ENCODE data around the gene SH3GL1.
A peak's percentile ranks its signal among the peaks of the same experiment; 100 is the strongest.

The SH3GL1 gene, protein sequence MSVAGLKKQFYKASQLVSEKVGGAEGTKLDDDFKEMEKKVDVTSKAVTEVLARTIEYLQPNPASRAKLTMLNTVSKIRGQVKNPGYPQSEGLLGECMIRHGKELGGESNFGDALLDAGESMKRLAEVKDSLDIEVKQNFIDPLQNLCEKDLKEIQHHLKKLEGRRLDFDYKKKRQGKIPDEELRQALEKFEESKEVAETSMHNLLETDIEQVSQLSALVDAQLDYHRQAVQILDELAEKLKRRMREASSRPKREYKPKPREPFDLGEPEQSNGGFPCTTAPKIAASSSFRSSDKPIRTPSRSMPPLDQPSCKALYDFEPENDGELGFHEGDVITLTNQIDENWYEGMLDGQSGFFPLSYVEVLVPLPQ

GRCh38 chr19:4400135-4400936 is at the start of gene SH3GL1:
Gene SH3GL1, minus strand, starts transcription at chr19:4400547. Its CDS starts 179 bp downstream, at chr19:4400368.
- H3K9me3 Mint-ChIP-seq, result no peaks in the 10 kb centered on the region
- no peaks in the 10 kb centered on the region for H3K27me3 Mint-ChIP-seq
- peaks cover 63% of the 10 kb centered on the region for H3K4me1 Mint-ChIP-seq (ENCODE audit: low read depth)
- peak within 1 kb of the TSS; percentile 93 for H3K27ac Mint-ChIP-seq
- intact Hi-C loops (cut with micrococcal nuclease), result loop anchor here (1.0 to 5.0 kb wide), 2 partner anchors 31 to 72 kb away; partner anchors contain the start of gene HDGFL2
- H3K4me3 Mint-ChIP-seq, result peak within 1 kb of the TSS; percentile 96
- peaks cover 45% of the 10 kb centered on the region for H3K36me3 Mint-ChIP-seq (ENCODE audit: low read depth)

GRCh38 chr19:4449639-4450028 is 49.3 kb upstream of the SH3GL1 start:
- H3K9me3 Mint-ChIP-seq, result no peaks in the 10 kb centered on the region
- H3K27ac Mint-ChIP-seq, result no peak overlapping the region
- peaks cover 25% of the 10 kb centered on the region for H3K4me1 Mint-ChIP-seq (ENCODE audit: low read depth)
- H3K27me3 Mint-ChIP-seq, result no peaks in the 10 kb centered on the region
- intact Hi-C loops (cut with micrococcal nuclease), result no loop called here
- H3K4me3 Mint-ChIP-seq, result no peak overlapping the region
- H3K36me3 Mint-ChIP-seq (ENCODE audit: low read depth), result peaks cover 100% of the 10 kb centered on the region

DNA sequence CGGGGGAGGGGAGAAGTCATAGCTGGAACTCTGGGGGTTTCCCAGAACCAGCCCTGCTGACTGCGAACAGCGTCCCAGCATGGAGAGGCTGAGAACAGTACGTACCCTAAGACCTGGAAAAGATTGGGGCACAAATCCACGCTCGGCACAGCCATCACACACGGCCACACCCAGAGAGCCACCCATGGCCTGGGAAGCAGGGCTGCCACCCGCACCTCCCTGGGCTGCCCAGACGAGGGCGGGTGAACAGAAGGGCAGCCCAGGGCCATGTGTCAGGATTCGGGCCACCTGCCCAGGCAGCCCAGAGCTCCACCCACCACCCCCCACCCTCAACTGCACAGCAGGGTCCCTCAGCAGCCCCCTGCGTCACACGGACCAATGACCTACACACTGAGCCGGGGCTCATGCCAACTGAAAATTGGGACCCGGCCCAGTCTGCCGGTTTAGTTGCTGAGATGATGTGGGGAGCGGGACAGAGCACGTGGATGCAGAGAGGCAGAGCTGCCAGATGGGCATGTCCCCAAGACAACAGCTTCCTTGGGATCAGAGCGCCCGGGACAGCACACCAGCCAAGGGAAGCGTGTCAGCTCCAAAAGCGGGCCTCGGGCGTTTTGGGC is 48.8 kb upstream of the SH3GL1 start:
- Mint-ChIP-seq H3K27ac (no peak overlapping the region), H3K36me3 (ENCODE audit: low read depth) (peaks cover 100% of the 10 kb centered on the region), H3K4me3 (no peak overlapping the region), H3K4me1 (ENCODE audit: low read depth) (peaks cover 22% of the 10 kb centered on the region), H3K27me3 (no peaks in the 10 kb centered on the region), H3K9me3 (no peaks in the 10 kb centered on the region)
- intact Hi-C loops (cut with micrococcal nuclease), result no loop called here

GRCh38 chr19:4448147-4448985 is 48.0 kb upstream of the SH3GL1 start:
- H3K36me3 Mint-ChIP-seq (ENCODE audit: low read depth), result peaks cover 100% of the 10 kb centered on the region
- intact Hi-C loops (cut with micrococcal nuclease), result no loop called here
- no peak overlapping the region for H3K4me3 Mint-ChIP-seq
- H3K27ac Mint-ChIP-seq, result no peak overlapping the region
- peaks cover 14% of the 10 kb centered on the region for H3K4me1 Mint-ChIP-seq (ENCODE audit: low read depth)
- no peaks in the 10 kb centered on the region for H3K9me3 Mint-ChIP-seq
- H3K27me3 Mint-ChIP-seq, result no peaks in the 10 kb centered on the region

DNA sequence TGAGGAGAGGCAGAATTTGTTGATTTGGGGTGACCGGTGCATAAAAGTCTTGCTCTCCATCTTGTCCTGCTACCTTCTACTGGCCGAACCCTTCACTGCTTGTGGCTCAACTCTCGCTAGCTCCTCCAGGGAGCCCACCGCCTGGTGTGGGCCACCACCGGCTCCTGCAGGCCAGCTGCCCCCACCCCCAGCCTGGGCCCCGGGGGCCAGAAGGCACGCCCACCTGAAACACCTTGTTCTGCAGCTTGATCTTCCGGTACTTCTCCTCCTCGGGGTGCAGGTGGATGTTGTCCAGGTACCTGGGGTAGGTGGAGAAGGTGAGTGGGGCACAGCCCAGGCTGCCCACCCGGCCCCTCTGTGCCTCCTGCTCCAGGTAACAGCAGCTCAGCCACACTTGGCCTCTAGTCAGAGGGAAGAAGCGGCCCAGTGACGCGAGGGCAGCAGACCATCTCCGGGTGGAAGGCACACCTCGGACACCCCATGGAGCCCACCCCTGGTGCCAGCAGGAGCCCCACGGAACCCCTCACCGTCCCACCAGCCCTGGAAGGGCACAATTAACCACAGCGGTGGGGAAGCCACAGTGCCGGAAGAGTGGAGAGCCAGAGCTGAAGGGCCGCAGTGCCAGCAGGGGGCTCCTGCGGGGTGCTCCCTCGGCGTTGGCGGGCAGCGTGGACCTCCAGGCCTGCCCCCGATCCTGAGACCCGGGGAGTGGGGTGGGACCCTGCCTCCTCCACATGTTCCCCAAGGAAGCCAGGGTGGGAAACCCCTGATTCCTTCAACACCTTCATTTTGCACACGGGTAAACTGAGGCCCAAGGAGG is 47.2 kb upstream of the SH3GL1 start:
- peaks cover 95% of the 10 kb centered on the region for H3K36me3 Mint-ChIP-seq (ENCODE audit: low read depth)
- intact Hi-C loops (cut with micrococcal nuclease), result no loop called here
- H3K27me3 Mint-ChIP-seq, result no peaks in the 10 kb centered on the region
- no peak overlapping the region for H3K4me3 Mint-ChIP-seq
- H3K27ac Mint-ChIP-seq, result no peak overlapping the region
- H3K9me3 Mint-ChIP-seq, result no peaks in the 10 kb centered on the region
- peaks cover 11% of the 10 kb centered on the region for H3K4me1 Mint-ChIP-seq (ENCODE audit: low read depth)

- no peaks in the 10 kb centered on the region for H3K27me3 Mint-ChIP-seq
- H3K36me3 Mint-ChIP-seq (ENCODE audit: low read depth), result peaks cover 93% of the 10 kb centered on the region
- intact Hi-C loops (cut with micrococcal nuclease), result no loop called here
- no peak overlapping the region for H3K4me3 Mint-ChIP-seq
- peaks cover 12% of the 10 kb centered on the region for H3K4me1 Mint-ChIP-seq (ENCODE audit: low read depth)
- H3K27ac Mint-ChIP-seq, result no peak overlapping the region
- no peaks in the 10 kb centered on the region for H3K9me3 Mint-ChIP-seq
These were observed 46.4 kb upstream of the SH3GL1 start for GRCh38 chr19:4446704-4447200.

DNA sequence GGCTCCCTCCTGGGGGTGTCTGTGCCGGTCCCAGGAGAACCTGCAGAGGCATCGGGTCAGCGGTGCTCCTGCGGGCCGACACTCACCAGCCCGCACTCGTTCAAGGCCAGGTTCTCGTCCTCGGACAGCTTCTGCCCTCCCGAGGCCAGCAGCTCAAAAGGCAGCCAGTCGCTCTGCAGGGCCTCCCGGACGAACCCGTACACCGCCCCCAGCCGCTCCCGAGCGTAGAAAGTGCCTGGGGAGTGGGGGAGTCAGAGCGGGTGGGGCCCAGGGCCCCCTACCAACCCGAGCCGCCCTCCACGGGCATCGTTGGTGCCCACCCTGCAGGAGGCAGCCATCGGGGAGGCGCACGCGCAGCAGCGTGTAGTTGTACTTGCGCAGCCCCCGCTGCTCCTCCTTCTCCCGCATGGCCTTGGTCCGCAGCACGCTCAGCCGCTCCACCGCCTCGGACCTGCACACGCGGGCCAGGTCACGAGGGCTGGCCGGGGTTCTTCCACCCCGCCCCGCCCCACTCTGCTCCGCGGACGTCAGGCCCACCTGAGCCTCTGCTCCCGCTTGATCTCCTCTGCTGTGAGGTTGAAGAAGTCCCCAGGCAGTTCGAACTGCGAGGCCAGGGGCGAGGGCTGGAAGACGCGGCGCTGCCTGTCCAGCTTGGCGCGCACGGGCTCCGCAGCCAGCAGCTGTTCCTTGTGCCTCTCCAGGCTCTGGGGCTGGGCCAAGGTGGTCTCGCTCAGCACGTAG is 45.8 kb upstream of the SH3GL1 start:
- H3K9me3 Mint-ChIP-seq, result no peaks in the 10 kb centered on the region
- intact Hi-C loops (cut with micrococcal nuclease), result no loop called here
- no peak overlapping the region for H3K27ac Mint-ChIP-seq
- H3K36me3 Mint-ChIP-seq (ENCODE audit: low read depth), result peaks cover 87% of the 10 kb centered on the region
- peaks cover 12% of the 10 kb centered on the region for H3K4me1 Mint-ChIP-seq (ENCODE audit: low read depth)
- H3K27me3 Mint-ChIP-seq, result no peaks in the 10 kb centered on the region
- H3K4me3 Mint-ChIP-seq, result no peak overlapping the region

DNA sequence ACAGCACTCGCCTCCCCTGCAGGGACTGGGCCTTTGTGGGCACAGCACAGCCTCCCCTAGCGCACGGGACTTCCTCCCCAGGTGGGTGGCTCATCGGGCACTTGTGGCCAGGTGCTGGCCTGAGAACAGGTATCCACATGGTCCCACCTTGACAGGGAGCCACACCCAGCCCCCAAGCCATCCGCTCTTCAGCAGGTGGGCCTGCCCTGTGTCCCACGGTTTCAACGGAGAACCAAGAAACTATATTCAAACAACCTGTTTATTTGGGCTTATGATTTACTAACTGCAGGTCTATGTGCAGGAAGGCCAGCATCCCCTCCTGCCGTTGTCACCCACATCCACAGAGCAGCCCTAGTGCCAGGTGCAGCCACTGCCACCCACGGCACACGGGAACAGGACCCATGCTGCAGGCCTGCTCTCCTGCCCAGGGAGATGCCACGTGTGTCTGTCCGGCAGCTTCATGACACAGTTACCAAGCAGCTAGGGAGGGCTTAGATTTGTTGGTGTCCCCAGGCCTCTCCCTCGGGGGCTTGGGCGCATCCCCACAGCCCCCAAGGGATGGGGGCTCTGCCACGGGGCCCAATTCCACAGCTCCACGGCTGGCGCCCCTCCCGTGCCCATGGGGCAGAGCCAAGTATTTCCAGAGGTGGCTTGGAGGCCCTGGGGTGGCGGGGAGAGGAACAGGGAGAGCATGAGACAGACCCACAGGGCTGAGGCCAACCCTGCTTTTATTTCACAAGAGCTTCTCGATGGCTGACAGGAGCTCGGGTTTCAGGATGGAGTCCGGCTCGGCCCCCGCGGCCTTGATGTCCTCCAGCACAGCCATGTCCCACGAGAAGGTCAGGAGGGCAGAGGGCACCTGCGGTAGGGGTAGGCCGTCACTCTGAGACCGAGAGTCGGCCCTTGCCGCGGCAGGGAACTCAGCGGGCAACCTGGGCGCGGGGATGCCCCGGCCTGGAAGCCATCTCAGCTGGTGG is 44.7 kb upstream of the SH3GL1 start:
- Mint-ChIP-seq H3K9me3 (no peaks in the 10 kb centered on the region), H3K4me3 (no peak overlapping the region), H3K4me1 (ENCODE audit: low read depth) (peaks cover 12% of the 10 kb centered on the region), H3K27ac (no peak overlapping the region), H3K27me3 (no peaks in the 10 kb centered on the region), H3K36me3 (ENCODE audit: low read depth) (peaks cover 79% of the 10 kb centered on the region)
- intact Hi-C loops (cut with micrococcal nuclease), result no loop called here

DNA sequence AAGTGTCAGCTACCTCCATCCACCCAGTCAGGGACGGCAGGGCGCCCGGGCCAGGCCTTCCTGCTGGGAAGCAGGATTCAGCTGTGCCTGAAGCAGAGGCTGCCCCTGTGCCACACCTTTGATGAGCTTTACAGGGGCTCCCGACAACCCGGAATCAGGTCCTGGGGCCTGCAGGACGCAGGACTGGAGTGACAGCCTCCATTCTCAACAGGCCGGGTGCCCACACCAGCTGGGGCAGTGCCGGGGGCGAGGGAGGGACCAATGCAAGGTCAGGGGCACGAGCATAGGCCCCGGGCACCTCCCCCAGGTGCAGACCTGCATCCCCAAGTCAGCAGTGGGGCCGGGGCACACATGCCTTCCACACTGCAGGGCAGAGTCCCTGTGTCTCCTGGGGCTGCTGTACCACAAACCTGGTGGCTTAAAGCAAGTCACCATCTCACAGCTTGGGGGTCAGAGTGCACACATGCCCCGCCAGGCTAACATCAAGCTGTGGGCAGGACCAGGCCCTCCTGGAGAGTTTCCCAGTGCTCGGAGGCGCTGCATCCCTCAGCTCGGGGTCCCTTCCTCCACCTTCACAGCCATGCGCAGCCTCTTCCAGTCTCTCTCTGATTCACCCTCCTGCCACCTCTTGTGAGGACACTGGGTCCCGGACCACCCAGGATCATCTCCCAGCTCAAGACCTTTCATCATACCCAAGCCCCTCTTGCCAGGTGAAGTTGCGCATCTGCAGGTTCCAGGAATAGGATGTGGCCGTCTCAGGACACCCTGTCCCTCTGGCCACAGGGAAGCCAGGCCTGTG is 43.8 kb upstream of the SH3GL1 start:
- H3K36me3 Mint-ChIP-seq (ENCODE audit: low read depth), result peaks cover 79% of the 10 kb centered on the region
- no peaks in the 10 kb centered on the region for H3K9me3 Mint-ChIP-seq
- H3K4me3 Mint-ChIP-seq, result no peak overlapping the region
- intact Hi-C loops (cut with micrococcal nuclease), result no loop called here
- H3K4me1 Mint-ChIP-seq (ENCODE audit: low read depth), result peaks cover 12% of the 10 kb centered on the region
- H3K27me3 Mint-ChIP-seq, result no peaks in the 10 kb centered on the region
- H3K27ac Mint-ChIP-seq, result no peak overlapping the region

- Mint-ChIP-seq H3K27me3 (no peaks in the 10 kb centered on the region), H3K9me3 (no peaks in the 10 kb centered on the region), H3K36me3 (ENCODE audit: low read depth) (peaks cover 72% of the 10 kb centered on the region), H3K27ac (no peak overlapping the region), H3K4me3 (no peak overlapping the region), H3K4me1 (ENCODE audit: low read depth) (peaks cover 12% of the 10 kb centered on the region)
- intact Hi-C loops (cut with micrococcal nuclease), result no loop called here
These were observed 42.8 kb upstream of the SH3GL1 start for GRCh38 chr19:4443188-4443587.

- no peaks in the 10 kb centered on the region for H3K9me3 Mint-ChIP-seq
- H3K27me3 Mint-ChIP-seq, result no peaks in the 10 kb centered on the region
- H3K36me3 Mint-ChIP-seq (ENCODE audit: low read depth), result peaks cover 68% of the 10 kb centered on the region
- intact Hi-C loops (cut with micrococcal nuclease), result no loop called here
- H3K4me1 Mint-ChIP-seq (ENCODE audit: low read depth), result peaks cover 12% of the 10 kb centered on the region
- no peak overlapping the region for H3K4me3 Mint-ChIP-seq
- no peak overlapping the region for H3K27ac Mint-ChIP-seq
These were observed 42.4 kb upstream of the SH3GL1 start for GRCh38 chr19:4442819-4443146.
